Measurements from ENCODE around the gene B3GALT6. TPM values are rescaled to one million over a fixed set of nuclear protein-coding genes. Genes with fewer than 3 reads are reported as not detected.

The B3GALT6 gene
- total RNA-seq, 1 experiment from 2014 or later, result 27.1 TPM

DNA sequence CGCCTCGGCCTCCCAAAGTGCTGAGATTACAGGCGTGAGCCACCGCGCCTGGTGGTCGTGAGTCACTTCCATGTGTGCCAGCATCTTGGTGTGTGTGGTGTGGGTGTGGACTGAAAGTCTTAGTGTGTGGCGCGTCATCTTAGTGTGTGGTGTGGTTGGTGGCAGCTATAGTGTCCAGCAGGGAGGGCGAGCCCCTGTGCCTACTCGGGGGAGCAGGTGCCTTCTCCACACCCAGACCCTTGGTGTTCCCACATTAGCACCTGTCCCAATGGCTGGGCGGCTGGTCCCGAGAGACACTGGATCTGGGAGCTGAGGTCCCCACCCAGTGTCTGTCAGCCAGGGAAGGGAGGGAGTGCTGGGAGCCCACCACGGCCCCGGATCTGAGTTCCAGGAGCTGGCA, 51.0 kb downstream of the B3GALT6 start:
- H3K18ac ChIP-seq (ENCODE audit: insufficient read length, low read depth, low read length), result no peak overlapping the region
- H2BK20ac ChIP-seq (ENCODE audit: low read depth, low read length, poor library complexity, severe bottlenecking), result no peak overlapping the region
- no peaks in the 10 kb centered on the region for H3K4me1 ChIP-seq (ENCODE audit: insufficient read depth, low read length)
- no peak overlapping the region for H2BK5ac ChIP-seq (ENCODE audit: insufficient read length, low read length)
- H3K27me3 Mint-ChIP-seq (ENCODE audit: low read depth), result peaks cover 6% of the 10 kb centered on the region
- WGBS (ENCODE audit: extremely low coverage, insufficient read length, low lambda C conversion rate), result no CpG with 5 or more reads among the region's 14 CpGs
- H3K79me2 ChIP-seq (ENCODE audit: insufficient read depth, low read length), result no peaks in the 10 kb centered on the region
- no peak overlapping the region for H2BK120ac ChIP-seq (ENCODE audit: low read depth, low read length, poor library complexity, severe bottlenecking)
- no peak overlapping the region for H4K5ac ChIP-seq (ENCODE audit: insufficient read length, low read depth, low read length)
- no peak overlapping the region for H3K27ac Mint-ChIP-seq
- 0 out of 4 replicates have a peak, but pooled peaks cover 0 to 5% of the 10 kb centered on the region in 2 experiments for H3K4me1 Mint-ChIP-seq
- H3K4me2 ChIP-seq (ENCODE audit: insufficient read depth, insufficient read length, low read length), result no peak overlapping the region
- no peak overlapping the region for H2AK5ac ChIP-seq (ENCODE audit: insufficient read length, low read length)
- H3K23ac ChIP-seq (ENCODE audit: insufficient read length, low read depth, low read length), result no peak overlapping the region
- H3K27me3 ChIP-seq (ENCODE audit: insufficient read depth, low read length), result no peaks in the 10 kb centered on the region
- no peak overlapping the region for H2BK15ac ChIP-seq (ENCODE audit: low read depth, low read length)
- no peak for DNase-seq
- no peak overlapping the region for H3K4me3 Mint-ChIP-seq
- no peak overlapping the region for H4K91ac ChIP-seq (ENCODE audit: insufficient read length, low read depth, low read length)
- TF ChIP-seq, protein P1, sequence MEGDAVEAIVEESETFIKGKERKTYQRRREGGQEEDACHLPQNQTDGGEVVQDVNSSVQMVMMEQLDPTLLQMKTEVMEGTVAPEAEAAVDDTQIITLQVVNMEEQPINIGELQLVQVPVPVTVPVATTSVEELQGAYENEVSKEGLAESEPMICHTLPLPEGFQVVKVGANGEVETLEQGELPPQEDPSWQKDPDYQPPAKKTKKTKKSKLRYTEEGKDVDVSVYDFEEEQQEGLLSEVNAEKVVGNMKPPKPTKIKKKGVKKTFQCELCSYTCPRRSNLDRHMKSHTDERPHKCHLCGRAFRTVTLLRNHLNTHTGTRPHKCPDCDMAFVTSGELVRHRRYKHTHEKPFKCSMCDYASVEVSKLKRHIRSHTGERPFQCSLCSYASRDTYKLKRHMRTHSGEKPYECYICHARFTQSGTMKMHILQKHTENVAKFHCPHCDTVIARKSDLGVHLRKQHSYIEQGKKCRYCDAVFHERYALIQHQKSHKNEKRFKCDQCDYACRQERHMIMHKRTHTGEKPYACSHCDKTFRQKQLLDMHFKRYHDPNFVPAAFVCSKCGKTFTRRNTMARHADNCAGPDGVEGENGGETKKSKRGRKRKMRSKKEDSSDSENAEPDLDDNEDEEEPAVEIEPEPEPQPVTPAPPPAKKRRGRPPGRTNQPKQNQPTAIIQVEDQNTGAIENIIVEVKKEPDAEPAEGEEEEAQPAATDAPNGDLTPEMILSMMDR (conservative IDR thresholded peaks at IDR 0.05), result no peak
- no peak overlapping the region for H3K56ac ChIP-seq (ENCODE audit: insufficient read length, low read depth, low read length)
- no peak overlapping the region for H3K4ac ChIP-seq (ENCODE audit: low read depth, low read length)
- H3K9ac ChIP-seq (ENCODE audit: extremely low read depth, insufficient read length, low read length), result no peak overlapping the region
- no peak overlapping the region for H3K14ac ChIP-seq (ENCODE audit: insufficient read depth, low read length)
- H4K20me1 ChIP-seq (ENCODE audit: control insufficient read depth, insufficient read depth, insufficient read length), result no peaks in the 10 kb centered on the region
- H4K8ac ChIP-seq (replicated peaks; ENCODE audit: insufficient read length, low read depth, low read length), result no peak overlapping the region
- no peaks in the 10 kb centered on the region for H3K36me3 Mint-ChIP-seq (ENCODE audit: insufficient read depth in 1 of 3, low read depth in 3 of 3)
- no peak overlapping the region for H3K27ac ChIP-seq (ENCODE audit: insufficient read length, low read depth, low read length)
- H2AFZ ChIP-seq (ENCODE audit: low read length), result no peak overlapping the region
- no peak overlapping the region for H2BK12ac ChIP-seq (ENCODE audit: insufficient read length, low read depth, low read length)
- no peak overlapping the region for H3T11ph ChIP-seq (ENCODE audit: low read length)
- H3K9me3 Mint-ChIP-seq, result no peaks in the 10 kb centered on the region; a peak in 1 of 5 replicates
- H3K9me3 ChIP-seq (ENCODE audit: control insufficient read depth, low read depth, low read length), result no peaks in the 10 kb centered on the region
- no peaks in the 10 kb centered on the region for H3K23me2 ChIP-seq (ENCODE audit: insufficient read length, low read depth, low read length, poor library complexity, severe bottlenecking)
- no peaks in the 10 kb centered on the region for H3K79me1 ChIP-seq (ENCODE audit: insufficient read depth, low read depth, low read length, poor library complexity, severe bottlenecking)

All from H9 (cell line).